Measurements from ENCODE around the gene GJB4. TPM values are rescaled to one million over a fixed set of nuclear protein-coding genes. Genes with fewer than 3 reads are reported as not detected.

The GJB4 gene
- total and polyA plus RNA-seq, 12 donors, result not detected

DNA sequence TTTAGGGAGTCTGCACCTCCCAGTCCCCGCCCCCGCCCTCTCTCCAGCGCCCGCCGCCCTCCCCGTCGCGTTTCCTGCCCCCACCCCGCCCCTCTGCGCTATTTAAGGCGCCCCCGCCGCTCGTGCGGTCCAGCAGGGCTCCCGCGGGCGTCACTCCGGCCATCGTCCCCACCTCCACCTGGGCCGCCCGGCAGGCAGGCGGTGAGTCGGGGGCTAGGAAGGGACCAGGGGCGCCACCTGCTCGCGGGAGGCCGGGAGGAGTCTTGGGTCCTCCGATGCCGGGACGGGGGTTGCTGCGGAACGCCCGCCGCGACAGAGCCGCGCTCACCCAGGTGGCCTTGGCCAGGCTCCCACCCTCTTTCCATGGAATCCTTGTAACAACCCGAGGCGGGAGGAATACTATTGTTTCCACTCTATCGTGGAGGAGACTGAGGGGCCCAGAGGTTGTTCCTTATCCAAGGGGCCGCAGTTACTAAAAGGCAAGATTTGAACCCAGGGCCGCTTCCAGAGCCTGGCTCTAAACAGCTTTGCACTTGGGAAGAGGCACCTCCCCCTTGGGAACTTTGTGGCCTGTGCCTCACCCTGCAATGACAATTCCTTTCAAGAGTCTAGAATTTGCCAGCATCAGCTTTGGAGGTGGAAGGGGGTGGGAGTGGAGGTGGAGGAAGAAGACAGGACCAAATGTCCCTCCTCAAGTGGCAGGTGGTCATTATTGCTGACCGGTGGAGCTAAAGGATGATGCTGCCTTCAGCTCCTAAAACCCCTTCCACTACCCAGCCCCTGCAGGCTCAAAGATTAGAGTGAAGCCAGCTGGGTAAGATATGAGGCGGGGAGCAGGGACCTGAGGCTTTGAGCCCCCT is 33.6 kb downstream of the GJB4 start, which contains the start of gene GJA4:
Gene GJA4, plus strand, starts transcription at position 132 of the 860 bp plus-strand sequence. CDS start 1,215 bp downstream, outside the sequence.
- 9 to 11% methylated on average over 36 to 45 of the region's 45 CpGs for WGBS, 2 donors
- ATAC-seq, result peak; percentile 23 to 69 (median 56)
- intact Hi-C loops (cut with DNase I), result no loop called here
- TF ChIP-seq, protein P1, sequence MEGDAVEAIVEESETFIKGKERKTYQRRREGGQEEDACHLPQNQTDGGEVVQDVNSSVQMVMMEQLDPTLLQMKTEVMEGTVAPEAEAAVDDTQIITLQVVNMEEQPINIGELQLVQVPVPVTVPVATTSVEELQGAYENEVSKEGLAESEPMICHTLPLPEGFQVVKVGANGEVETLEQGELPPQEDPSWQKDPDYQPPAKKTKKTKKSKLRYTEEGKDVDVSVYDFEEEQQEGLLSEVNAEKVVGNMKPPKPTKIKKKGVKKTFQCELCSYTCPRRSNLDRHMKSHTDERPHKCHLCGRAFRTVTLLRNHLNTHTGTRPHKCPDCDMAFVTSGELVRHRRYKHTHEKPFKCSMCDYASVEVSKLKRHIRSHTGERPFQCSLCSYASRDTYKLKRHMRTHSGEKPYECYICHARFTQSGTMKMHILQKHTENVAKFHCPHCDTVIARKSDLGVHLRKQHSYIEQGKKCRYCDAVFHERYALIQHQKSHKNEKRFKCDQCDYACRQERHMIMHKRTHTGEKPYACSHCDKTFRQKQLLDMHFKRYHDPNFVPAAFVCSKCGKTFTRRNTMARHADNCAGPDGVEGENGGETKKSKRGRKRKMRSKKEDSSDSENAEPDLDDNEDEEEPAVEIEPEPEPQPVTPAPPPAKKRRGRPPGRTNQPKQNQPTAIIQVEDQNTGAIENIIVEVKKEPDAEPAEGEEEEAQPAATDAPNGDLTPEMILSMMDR (IDR thresholded peaks at IDR 0.05), result no peak
- H3K9me3 ChIP-seq, result no peaks in the 10 kb centered on the region
- peaks cover 0 to 34% (median 4%) of the 10 kb centered on the region in 9 donors for H3K36me3 ChIP-seq
- peak within 1 kb of the TSS; percentile 74 to 92 (median 86) for H3K27ac ChIP-seq
- DNase-seq, result peak; percentile 64 to 70
- peaks cover 0 to 17% (median 0%) of the 10 kb centered on the region in 7 donors for H3K27me3 ChIP-seq
- H3K4me1 ChIP-seq, result peaks cover under 1 to 34% (median 13%) of the 10 kb centered on the region in 9 donors
- H3K4me3 ChIP-seq, result peak within 1 kb of the TSS; percentile 51 to 75 (median 60)

DNA sequence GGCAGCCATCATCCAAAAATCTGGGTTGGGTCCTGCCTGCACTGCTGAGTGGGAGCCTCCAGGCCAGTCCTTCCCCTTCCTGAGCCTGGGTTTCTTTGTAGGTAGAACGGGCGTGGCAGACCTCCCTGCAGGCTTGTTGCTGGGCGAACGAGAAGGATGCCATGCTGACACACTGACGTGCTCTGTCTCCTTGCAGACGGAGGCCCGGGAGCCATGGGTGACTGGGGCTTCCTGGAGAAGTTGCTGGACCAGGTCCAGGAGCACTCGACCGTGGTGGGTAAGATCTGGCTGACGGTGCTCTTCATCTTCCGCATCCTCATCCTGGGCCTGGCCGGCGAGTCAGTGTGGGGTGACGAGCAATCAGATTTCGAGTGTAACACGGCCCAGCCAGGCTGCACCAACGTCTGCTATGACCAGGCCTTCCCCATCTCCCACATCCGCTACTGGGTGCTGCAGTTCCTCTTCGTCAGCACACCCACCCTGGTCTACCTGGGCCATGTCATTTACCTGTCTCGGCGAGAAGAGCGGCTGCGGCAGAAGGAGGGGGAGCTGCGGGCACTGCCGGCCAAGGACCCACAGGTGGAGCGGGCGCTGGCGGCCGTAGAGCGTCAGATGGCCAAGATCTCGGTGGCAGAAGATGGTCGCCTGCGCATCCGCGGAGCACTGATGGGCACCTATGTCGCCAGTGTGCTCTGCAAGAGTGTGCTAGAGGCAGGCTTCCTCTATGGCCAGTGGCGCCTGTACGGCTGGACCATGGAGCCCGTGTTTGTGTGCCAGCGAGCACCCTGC is 34.7 kb downstream of the GJB4 start:
- intact Hi-C loops (cut with DNase I), result no loop called here
- H3K36me3 ChIP-seq, result peaks cover 0 to 39% (median 4%) of the 10 kb centered on the region in 9 donors
- peaks cover 5 to 36% (median 13%) of the 10 kb centered on the region in 9 donors for H3K4me1 ChIP-seq
- H3K27ac ChIP-seq, result peak overlapping the region; percentile 74 to 92 (median 86)
- 83 to 84% methylated on average over 40 of the region's 40 CpGs for WGBS, 2 donors
- no peaks in the 10 kb centered on the region for H3K9me3 ChIP-seq
- no peak for ATAC-seq
- peak overlapping the region; percentile 51 to 75 (median 60) for H3K4me3 ChIP-seq
- TF ChIP-seq, protein P1 (IDR thresholded peaks at IDR 0.05), result no peak
- H3K27me3 ChIP-seq, result peaks cover 0 to 17% (median 0%) of the 10 kb centered on the region in 7 donors
- DNase-seq, result no peak

DNA sequence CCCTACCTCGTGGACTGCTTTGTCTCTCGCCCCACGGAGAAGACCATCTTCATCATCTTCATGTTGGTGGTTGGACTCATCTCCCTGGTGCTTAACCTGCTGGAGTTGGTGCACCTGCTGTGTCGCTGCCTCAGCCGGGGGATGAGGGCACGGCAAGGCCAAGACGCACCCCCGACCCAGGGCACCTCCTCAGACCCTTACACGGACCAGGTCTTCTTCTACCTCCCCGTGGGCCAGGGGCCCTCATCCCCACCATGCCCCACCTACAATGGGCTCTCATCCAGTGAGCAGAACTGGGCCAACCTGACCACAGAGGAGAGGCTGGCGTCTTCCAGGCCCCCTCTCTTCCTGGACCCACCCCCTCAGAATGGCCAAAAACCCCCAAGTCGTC is 35.2 kb downstream of the GJB4 start:
- intact Hi-C loops (cut with DNase I), result loop anchor here in 1 of 10 donors (5.0 kb wide), 1 partner anchor 773 kb away; no protein-coding TSS in a partner anchor
- Histone ChIP-seq H3K4me1 (peaks cover 7 to 42% (median 18%) of the 10 kb centered on the region in 9 donors), H3K9me3 (no peaks in the 10 kb centered on the region), H3K27me3 (peaks cover 0 to 17% (median 0%) of the 10 kb centered on the region in 7 donors), H3K4me3 (peak overlapping the region; percentile 51 to 75 (median 60)), H3K27ac (peak overlapping the region; percentile 39 to 92 (median 86)), H3K36me3 (peaks cover 0 to 39% (median 4%) of the 10 kb centered on the region in 9 donors)
- WGBS, 2 donors, result 78 to 84% methylated on average over 12 of the region's 12 CpGs
- TF ChIP-seq, protein P1 (IDR thresholded peaks at IDR 0.05), result no peak
- DNase-seq, result no peak
- ATAC-seq, result no peak

DNA sequence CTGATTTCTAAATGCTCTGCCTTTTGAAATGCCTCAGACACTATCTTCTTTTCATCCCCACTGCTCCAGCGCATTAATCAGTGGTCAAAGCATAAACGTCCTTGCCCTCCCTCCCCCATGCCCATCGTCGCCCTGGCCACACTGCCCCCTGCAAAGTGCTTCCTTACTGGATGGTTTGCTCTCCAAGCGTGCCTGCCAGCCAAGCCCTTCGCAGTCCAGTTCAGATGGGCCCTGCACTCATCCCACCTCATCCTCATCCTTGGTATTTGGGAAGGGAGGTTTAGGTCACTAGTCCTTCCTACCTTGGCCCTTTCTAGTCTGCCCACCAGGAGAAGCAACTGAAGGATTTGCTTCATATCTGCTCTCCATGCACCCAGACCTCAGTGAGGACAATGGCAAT is 36.4 kb downstream of the GJB4 start:
- peak overlapping the region; percentile 18 to 75 (median 60) for H3K4me3 ChIP-seq
- H3K36me3 ChIP-seq, result peaks cover 0 to 39% (median 4%) of the 10 kb centered on the region in 9 donors
- peaks cover 0 to 17% (median 0%) of the 10 kb centered on the region in 7 donors for H3K27me3 ChIP-seq
- ATAC-seq (no peak), DNase-seq (no peak)
- H3K4me1 ChIP-seq, result peaks cover 9 to 53% (median 18%) of the 10 kb centered on the region in 9 donors
- intact Hi-C loops (cut with DNase I), result loop anchor here in 1 of 10 donors (5.0 kb wide), 1 partner anchor 771 kb away; no protein-coding TSS in a partner anchor
- H3K27ac ChIP-seq, result peak overlapping the region in 8 of 10 donors; percentile 20 to 92 (median 76)
- H3K9me3 ChIP-seq, result no peaks in the 10 kb centered on the region
- TF ChIP-seq, protein P1 (IDR thresholded peaks at IDR 0.05), result no peak
- 67 to 77% methylated on average over 6 of the region's 6 CpGs for WGBS, 2 donors

Data from heart right ventricle (tissue), 16 donors.